NCI-H524 (cell line): Measurements from ENCODE around the gene ANKRD27.
"Not testable (repeated sequence)": the region's sequence is repeated elsewhere in the genome, so short reads cannot be mapped to it uniquely, and the experiment has no call there.

Experiments
- DNase-seq, 2 experiments: peaks; one replicate each; lab custom pipeline; 2025; lab: John Stamatoyannopoulos, UW

The ANKRD27 gene

GRCh38 chr19:32599736-32600157 lies 75.2 kb downstream of the ANKRD27 start:
- DNase-seq: peak; percentile 42 to 72

GRCh38 chr19:32599258-32599657 lies 75.7 kb downstream of the ANKRD27 start:
- DNase-seq: no peak

DNA sequence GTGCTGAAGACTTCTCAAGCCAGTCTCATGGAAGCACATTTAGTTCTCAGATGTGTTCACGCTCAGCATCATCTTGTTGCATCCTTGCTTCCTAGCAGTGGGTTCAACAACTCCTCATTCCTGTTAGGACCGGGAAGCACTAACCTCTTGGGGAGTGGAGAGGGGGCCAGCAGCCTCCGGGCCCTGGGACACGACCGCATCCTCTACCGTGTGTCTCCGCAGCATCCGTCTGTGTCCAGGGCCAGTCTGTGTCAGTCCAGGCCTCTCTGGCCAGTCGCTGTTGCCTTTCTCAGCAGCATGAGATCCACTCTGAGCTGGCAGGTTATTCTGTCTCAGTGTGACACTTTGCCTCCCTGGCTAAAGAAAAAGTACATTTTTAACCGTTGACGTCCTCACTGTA lies 77.0 kb downstream of the ANKRD27 start:
- DNase-seq: no peak

GRCh38 chr19:32595491-32595890 lies 79.5 kb downstream of the ANKRD27 start:
- DNase-seq: no peak

DNA sequence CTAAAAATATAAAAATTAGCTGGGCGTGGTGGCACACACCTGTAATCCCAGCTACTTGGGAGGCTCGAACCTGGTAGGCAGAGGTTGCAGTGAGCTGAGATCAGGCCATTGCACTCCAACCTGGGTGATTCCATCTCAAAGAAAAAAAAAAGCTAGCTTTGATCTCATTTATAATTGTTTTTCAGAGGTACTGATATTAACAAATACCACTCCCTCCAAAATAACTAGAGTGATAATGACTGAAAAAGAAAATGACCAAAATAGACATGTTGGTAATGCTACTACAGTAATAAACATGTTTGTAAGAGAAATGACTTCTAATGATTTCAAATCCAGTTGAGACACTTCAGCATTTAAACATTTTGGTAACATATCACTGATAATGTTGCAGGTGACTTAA lies 81.0 kb downstream of the ANKRD27 start:
- no peak for DNase-seq

DNA sequence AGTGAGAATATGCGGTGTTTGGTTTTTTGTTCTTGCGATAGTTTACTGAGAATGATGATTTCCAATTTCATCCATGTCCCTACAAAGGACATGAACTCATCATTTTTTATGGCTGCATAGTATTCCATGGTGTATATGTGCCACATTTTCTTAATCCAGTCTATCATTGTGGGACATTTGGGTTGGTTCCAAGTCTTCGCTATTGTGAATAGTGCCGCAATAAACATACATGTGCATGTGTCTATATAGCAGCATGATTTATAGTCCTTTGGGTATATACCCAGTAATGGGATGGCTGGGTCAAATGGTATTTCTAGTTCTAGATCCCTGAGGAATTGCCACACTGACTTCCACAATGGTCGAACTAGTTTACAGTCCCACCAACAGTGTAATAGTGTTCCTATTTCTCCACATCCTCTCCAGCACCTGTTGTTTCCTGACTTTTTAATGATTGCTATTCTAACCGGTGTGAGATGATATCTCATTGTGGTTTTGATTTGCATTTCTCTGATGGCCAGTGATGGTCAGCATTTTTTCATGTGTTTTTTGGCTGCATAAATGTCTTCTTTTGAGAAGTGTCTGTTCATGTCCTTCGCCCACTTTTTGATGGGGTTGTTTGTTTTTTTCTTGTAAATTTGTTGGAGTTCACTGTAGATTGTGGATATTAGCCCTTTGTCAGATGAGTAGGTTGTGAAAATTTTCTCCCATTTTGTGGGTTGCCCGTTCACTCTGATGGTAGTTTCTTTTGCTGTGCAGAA lies 87.1 kb downstream of the ANKRD27 start:
- not testable (repeated sequence) for DNase-seq

DNA sequence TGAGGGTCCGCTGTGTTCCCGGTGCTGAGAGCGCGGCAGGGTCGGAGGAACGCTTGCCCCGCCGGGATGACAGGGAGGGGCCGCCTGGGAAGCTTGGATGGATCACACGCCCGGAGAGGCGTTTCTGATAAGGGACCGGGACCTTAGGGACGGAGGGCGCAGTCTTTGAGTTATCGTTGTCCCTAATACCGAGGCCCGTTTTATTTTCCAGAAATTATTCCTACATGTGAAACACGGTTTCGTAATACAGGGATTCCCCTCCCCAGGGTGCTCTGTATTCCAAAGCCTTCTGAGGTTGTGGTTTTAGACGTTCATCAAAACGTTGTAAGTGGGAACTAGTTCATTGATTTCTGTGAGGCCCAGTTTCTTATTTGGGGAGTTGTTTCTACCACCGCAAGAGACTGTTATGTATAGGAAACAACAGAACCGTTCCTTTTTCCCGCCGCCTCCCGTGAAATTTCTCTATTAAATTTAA lies 93.2 kb downstream of the ANKRD27 start:
- peak in 1 of 2 experiments; percentile 27 for DNase-seq

GRCh38 chr19:32580901-32581704 lies 93.9 kb downstream of the ANKRD27 start, which contains the start of gene PDCD5:
TSS of gene PDCD5 (plus strand) at chr19:32581190. CDS start at chr19:32581262, 72 bp downstream.
- DNase-seq: peak; percentile 91 to 95

- peak; percentile 47 to 67 for DNase-seq
Observed at GRCh38 chr19:32580353-32580900, 94.6 kb downstream of the ANKRD27 start.

- no peak for DNase-seq
Observed at GRCh38 chr19:32576790-32577189, 98.2 kb downstream of the ANKRD27 start.

GRCh38 chr19:32573492-32573794 lies 101.5 kb downstream of the ANKRD27 start:
- no peak for DNase-seq

DNA sequence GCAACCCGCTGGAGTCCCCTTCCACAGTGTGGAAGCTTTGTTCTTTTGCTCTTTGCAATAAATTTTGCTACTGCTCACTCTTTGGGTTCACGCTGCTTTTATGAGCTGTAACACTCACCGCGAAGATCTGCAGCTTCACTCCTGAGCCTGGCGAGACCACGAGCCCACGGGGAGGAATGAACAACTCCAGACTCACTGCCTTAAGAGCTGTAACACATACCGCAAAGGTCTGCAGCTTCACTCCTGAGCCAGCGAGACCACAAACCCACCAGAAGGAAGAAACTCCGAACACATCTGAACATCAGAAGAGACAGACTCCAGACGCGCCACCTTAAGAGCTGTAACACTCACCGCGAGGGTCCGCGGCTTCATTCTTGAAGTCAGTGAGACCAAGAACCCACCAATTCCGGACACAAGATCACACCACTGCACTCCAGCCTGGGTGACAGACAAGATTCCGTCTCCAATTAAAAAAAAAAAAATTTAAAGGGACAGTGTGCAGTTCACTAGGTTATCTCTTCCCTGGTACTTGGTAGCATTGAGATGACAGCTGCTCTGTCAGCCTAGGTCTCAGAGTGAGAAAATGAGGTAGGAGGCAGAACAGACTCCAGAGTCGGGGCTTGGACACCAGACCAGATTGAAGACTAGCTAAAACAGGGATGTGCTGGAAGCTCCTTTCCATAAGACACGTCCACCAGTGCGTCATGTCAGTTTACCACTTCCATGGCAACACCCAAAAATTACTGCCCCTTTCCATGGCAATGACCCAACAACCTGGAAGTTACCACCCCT lies 102.1 kb downstream of the ANKRD27 start:
- DNase-seq: not testable (repeated sequence)

- DNase-seq: not testable (repeated sequence)
Observed at GRCh38 chr19:32571471-32572075, 103.4 kb downstream of the ANKRD27 start.

DNA sequence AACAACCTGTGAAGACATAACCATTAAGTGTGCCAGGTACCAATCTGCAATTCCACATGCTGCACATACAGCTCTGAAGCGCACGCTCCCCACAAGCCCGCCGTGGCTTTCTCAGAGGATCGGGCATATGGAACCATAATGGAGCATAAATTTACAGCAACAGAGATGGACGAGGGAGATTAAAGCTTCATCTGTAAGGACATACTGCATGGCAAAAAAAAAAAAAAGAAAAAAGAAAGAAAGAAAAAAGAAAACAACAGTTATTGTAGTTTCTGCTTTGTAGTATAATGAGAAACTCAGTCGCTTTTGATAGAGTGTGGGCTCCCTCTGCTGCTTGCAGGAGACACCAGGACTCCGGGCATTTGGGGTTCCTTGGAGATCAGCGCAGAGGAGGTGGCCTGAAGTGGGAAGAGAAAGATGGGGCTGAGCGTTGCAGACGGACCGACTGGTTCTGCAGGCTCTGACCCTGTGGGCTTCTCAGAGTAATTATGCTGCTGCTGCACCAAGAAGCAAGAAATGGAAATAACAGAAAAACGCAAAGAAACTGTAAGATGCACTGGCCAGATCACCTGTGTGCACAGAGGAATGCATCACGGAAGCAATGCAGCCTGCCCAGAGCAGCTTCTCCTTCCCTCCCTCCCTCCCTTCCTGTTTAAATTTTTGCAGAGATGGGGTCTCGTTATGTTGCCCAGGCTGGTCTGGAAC lies 104.7 kb downstream of the ANKRD27 start:
- DNase-seq: peak; percentile 49 to 69

DNA sequence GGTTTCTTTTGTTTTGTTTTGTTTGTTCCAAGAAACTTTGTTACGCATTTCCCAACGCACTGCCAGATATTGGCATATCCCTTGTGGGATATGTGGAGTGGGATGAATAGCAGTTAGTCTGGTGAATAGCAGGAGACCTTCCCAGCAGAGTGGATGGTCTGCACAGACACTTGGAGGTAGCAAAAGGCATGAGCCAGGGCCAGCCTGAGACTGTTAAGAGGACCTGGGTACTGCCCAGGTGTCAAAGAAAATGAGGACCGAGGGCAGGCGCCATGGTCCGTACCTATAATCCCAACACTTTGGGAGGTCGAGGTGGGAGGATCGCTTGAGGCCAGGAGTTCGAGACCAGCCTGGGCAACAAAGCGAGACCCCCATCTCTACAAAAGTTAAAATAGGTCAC lies 107.5 kb downstream of the ANKRD27 start:
- DNase-seq: no peak

DNA sequence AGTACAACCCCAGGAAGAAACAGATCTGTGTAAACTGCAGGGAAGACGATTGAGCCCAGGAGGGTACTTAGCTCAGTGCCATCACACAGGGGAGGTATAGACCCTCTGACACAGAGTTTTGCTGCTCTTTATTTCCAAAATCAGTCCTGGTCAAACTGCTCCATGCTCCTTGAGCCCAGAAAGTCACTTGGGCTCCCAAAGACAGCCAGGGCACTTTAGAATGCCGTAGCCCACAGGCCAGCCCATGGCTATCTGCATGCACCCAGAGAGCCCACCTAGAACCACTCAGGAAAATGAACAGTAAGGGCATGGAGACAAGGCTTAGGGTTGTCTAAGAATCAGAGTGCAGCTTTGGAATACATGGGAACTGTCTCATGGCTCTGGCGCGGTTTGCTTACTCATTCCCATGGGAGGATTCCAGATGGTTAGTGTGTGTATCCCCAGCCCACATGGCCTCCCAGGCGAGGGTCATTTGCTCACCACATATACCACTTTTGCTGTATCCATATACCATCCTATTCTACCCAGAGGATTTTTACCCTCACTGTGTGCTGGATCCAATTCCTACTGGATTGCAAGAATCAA lies 108.6 kb downstream of the ANKRD27 start:
- DNase-seq: peak in 1 of 2 experiments; percentile 67

DNA sequence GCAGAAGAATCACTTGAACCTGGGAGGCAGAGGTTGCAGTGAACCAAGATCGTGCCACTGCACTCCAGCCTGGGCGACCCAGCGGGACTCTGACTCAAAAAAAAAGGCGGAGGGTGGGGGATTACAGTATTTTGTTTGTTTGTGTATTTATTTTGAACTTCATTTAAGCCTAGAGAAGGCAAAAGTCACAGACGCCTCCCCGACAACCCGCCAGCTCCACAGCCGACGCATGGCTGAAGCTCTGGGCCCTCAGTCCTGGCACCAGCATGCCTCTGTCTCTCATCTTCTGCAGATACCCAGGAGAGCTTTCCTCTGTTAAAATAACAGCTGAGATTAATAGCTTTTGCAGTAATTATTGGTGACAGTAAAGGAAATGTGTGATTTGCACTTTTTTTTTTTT lies 111.2 kb downstream of the ANKRD27 start:
- no peak for DNase-seq

- no peak for DNase-seq
Observed at GRCh38 chr19:32558607-32559228, 116.3 kb downstream of the ANKRD27 start.

- DNase-seq: no peak
Observed at GRCh38 chr19:32555786-32556185, 119.2 kb downstream of the ANKRD27 start.

- peak; percentile 23 to 64 for DNase-seq
Observed at GRCh38 chr19:32550666-32551065, 124.3 kb downstream of the ANKRD27 start.
